ENCODE results near the gene USP49. TPM values are rescaled to one million over a fixed set of nuclear protein-coding genes. Genes with fewer than 3 reads are reported as not detected.

The USP49 gene
- total and polyA plus RNA-seq, 2 of the 13 experiments (the other 11 are each of a cell fraction or from before 2014, with no cell fraction given) = 2.9 to 4.3 TPM

DNA sequence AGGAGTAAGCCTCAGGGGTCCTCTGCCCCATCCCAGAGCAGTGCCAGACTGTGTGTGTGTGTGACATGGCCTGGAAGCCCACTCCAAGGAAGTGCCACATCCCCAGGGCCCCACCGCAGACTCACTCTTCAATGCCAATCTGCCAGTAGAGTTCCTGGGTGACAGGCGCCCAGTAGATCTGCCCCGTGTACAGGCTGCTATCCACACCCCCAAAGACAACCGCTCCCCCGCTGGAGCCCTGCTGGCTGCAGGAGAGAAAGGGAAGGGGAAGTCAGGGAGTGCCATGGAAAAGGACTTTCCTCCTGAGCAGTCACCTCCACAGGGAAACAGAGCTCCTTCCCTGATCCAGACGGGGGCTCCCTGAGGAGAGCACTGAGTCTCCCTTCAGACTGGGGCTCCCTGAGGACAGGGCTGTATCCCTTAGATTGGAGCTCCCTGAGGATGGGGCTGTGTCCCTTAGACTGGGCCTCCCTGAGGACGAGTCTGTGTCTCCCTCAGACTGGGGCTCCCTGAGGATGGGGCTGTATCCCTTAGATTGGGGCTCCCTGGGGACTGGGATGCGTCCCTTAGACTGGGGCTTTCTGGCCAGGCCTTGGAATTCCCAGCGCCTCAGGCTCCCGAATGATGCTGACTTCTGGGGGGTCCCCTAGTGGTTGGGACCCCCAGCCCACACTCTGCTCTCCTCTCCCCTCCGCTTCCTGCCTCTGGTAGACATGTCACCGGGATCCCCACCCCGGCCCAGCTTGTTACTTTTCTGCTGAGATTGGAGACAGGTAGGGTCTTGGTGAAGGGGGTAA lies 154.6 kb downstream of the USP49 start (continued):
- TF ChIP-seq, protein P1, sequence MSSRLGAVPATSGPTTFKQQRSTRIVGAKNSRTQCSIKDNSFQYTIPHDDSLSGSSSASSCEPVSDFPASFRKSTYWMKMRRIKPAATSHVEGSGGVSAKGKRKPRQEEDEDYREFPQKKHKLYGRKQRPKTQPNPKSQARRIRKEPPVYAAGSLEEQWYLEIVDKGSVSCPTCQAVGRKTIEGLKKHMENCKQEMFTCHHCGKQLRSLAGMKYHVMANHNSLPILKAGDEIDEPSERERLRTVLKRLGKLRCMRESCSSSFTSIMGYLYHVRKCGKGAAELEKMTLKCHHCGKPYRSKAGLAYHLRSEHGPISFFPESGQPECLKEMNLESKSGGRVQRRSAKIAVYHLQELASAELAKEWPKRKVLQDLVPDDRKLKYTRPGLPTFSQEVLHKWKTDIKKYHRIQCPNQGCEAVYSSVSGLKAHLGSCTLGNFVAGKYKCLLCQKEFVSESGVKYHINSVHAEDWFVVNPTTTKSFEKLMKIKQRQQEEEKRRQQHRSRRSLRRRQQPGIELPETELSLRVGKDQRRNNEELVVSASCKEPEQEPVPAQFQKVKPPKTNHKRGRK (CRISPR knock-in tag; IDR thresholded peaks at IDR 0.05) = no peak
- TF ChIP-seq NCOR1 (IDR thresholded peaks at IDR 0.05; ENCODE audit: borderline replicate concordance, low read length) (no peak), TRIM24 (CRISPR knock-in tag; IDR thresholded peaks at IDR 0.05) (no peak), NR2C2 (CRISPR knock-in tag; IDR thresholded peaks at IDR 0.05; ENCODE audit: borderline replicate concordance) (0 out of 2 replicates have a peak, but pooled peaks have one; percentile 6), CREB1 (IDR thresholded peaks at IDR 0.05) (no peak), CREB1 (CRISPR knock-in tag; IDR thresholded peaks at IDR 0.05) (no peak)

Small RNA genes lying within 50 kb of the gene (small RNA-seq; reads per million reads assigned to genes)
- gene AL365205.2 (ENCODE audit: insufficient read depth in 2 of 3, insufficient read length in 3 of 3, low read depth in 2 of 3, low replicate concordance in 1 of 3) (0 reads per million in 3 experiments), gene AL365205.3 (ENCODE audit: insufficient read depth in 2 of 3, insufficient read length in 3 of 3, low read depth in 2 of 3, low replicate concordance in 1 of 3) (0 reads per million in 3 experiments), gene RF00019 (ENCODE audit: insufficient read depth in 2 of 3, insufficient read length in 3 of 3, low read depth in 2 of 3, low replicate concordance in 1 of 3) (0 reads per million in 3 experiments), gene RF00393 (ENCODE audit: insufficient read depth in 2 of 3, insufficient read length in 3 of 3, low read depth in 2 of 3, low replicate concordance in 1 of 3) (0 reads per million in 3 experiments)

Other genes starting within 250 kb of the USP49 start
- gene TFEB, start 159.8 kb downstream of the USP49 start, total RNA-seq (2016; rRNA removed; fragmentation: Illumina TruSeq; extraction: Trizol) = 12.8 and 13.3 TPM in 2 replicates
- 18.7 and 21.6 TPM in 2 replicates for gene TFEB, start 159.8 kb downstream of the USP49 start, polyA plus RNA-seq (2011; rRNA removed)
- gene PGC, start 148.0 kb downstream of the USP49 start, total RNA-seq (2016; rRNA removed; fragmentation: Illumina TruSeq; extraction: Trizol) = 225 and 502 TPM in 2 replicates
- 397 and 426 TPM in 2 replicates for gene PGC, start 148.0 kb downstream of the USP49 start, polyA plus RNA-seq (2011; rRNA removed)
- gene FRS3, start 115.5 kb downstream of the USP49 start, total RNA-seq (2016; rRNA removed; fragmentation: Illumina TruSeq; extraction: Trizol) = 1.5 and 3.0 TPM in 2 replicates
- gene FRS3, start 115.5 kb downstream of the USP49 start, polyA plus RNA-seq (2011; rRNA removed) = 7.1 and 7.4 TPM in 2 replicates
- 1.2 TPM in 1 of 2 replicates, not detected in the other for gene PRICKLE4, start 114.6 kb downstream of the USP49 start, total RNA-seq (2016; rRNA removed; fragmentation: Illumina TruSeq; extraction: Trizol)
- 0.74 and 0.92 TPM in 2 replicates for gene PRICKLE4, start 114.6 kb downstream of the USP49 start, polyA plus RNA-seq (2011; rRNA removed)
- 321 and 480 TPM in 2 replicates for gene TOMM6, start 107.7 kb downstream of the USP49 start, total RNA-seq (2016; rRNA removed; fragmentation: Illumina TruSeq; extraction: Trizol)
- 253 and 320 TPM in 2 replicates for gene TOMM6, start 107.7 kb downstream of the USP49 start, polyA plus RNA-seq (2011; rRNA removed)
- gene MED20, start 25.8 kb upstream of the USP49 start, total RNA-seq (2016; rRNA removed; fragmentation: Illumina TruSeq; extraction: Trizol) = 41.1 and 56.3 TPM in 2 replicates
- gene MED20, start 25.8 kb upstream of the USP49 start, polyA plus RNA-seq (2011; rRNA removed) = 22.7 and 28.1 TPM in 2 replicates
- 27.9 and 37.3 TPM in 2 replicates for gene BYSL, start 26.1 kb upstream of the USP49 start, total RNA-seq (2016; rRNA removed; fragmentation: Illumina TruSeq; extraction: Trizol)
- 28.6 and 37.8 TPM in 2 replicates for gene BYSL, start 26.1 kb upstream of the USP49 start, polyA plus RNA-seq (2011; rRNA removed)
- 6.9 and 7.2 TPM in 2 replicates for gene CCND3, start 46.4 kb upstream of the USP49 start, total RNA-seq (2016; rRNA removed; fragmentation: Illumina TruSeq; extraction: Trizol)
- gene CCND3, start 46.4 kb upstream of the USP49 start, polyA plus RNA-seq (2011; rRNA removed) = 4.3 and 4.4 TPM in 2 replicates
- 20.2 and 25.2 TPM in 2 replicates for gene TAF8, start 155.1 kb upstream of the USP49 start, total RNA-seq (2016; rRNA removed; fragmentation: Illumina TruSeq; extraction: Trizol)
- 23.8 and 25.8 TPM in 2 replicates for gene TAF8, start 155.1 kb upstream of the USP49 start, polyA plus RNA-seq (2011; rRNA removed)
- gene C6orf132, start 247.2 kb upstream of the USP49 start, total RNA-seq (2016; rRNA removed; fragmentation: Illumina TruSeq; extraction: Trizol) = 1.5 and 3.0 TPM in 2 replicates
- 0.78 and 0.85 TPM in 2 replicates for gene C6orf132, start 247.2 kb upstream of the USP49 start, polyA plus RNA-seq (2011; rRNA removed)